ENCODE measurements around the gene KIF2C.

DNA sequence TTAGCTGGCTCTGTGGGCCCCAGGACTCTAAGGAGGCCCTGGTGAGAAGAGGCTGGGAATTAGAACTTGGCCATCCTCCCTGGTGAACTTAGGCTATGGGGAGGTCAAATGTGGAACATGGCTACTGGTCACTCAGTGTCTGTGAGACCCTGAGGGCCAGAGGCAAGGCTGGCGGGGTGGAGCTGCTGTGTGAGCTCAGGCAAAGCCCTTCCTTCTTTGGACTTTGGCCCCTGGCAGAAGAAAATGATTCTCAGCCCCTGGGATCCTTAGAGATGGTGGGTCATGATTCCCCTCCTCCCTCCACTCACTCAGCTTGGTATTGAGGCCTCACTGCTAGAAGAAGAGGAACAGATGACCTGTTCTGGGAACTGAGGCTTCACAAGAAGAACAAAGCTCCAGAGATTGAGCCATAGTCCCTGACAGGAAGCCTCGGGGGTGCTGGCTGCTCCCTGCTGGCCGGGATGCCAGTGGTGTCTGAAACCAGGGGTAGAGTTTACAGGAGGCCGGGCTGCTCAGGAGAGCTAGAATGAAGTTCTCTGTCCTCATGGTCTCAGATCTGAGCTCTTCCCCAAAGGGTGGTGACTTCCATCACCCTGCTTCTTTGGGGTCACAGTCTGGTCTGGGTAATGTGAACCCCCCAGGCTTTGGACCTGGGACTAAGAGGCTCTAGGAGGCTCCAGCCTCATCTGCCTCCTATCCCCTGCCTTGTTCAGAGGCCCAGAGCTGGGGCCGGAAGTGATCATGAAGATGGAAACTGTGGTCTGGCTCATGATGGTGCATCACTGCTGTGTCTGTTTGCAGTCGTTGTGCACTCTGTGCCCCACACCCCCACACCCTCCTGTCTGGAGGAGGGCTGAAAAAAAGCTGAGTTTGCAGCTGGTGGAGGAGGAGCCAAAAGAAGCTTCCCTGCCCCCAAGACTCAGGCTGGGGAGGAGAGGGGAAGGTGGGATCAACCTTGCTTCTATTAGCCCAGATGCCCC lies 69.6 kb downstream of the KIF2C start:
- TF ChIP-seq, protein P1, sequence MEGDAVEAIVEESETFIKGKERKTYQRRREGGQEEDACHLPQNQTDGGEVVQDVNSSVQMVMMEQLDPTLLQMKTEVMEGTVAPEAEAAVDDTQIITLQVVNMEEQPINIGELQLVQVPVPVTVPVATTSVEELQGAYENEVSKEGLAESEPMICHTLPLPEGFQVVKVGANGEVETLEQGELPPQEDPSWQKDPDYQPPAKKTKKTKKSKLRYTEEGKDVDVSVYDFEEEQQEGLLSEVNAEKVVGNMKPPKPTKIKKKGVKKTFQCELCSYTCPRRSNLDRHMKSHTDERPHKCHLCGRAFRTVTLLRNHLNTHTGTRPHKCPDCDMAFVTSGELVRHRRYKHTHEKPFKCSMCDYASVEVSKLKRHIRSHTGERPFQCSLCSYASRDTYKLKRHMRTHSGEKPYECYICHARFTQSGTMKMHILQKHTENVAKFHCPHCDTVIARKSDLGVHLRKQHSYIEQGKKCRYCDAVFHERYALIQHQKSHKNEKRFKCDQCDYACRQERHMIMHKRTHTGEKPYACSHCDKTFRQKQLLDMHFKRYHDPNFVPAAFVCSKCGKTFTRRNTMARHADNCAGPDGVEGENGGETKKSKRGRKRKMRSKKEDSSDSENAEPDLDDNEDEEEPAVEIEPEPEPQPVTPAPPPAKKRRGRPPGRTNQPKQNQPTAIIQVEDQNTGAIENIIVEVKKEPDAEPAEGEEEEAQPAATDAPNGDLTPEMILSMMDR (conservative IDR thresholded peaks at IDR 0.05 in 1 of 2, IDR thresholded peaks at IDR 0.05 in 1 of 2; ENCODE audit: low read depth in 1 of 2, low read length in 2 of 2) = no peak
- TF ChIP-seq EZH2 (IDR thresholded peaks at IDR 0.05; ENCODE audit: low read length, missing control alignments) = no peak
